HCT116 (cell line): Measurements from ENCODE around the gene PHLDB3.

ENCODE experiments used
- EZH2 ChIP-seq: fragments of 200-600 bp; sonication (generic); IDR thresholded peaks from 2 replicates; pipeline ENCODE4 v1.6.1; 2017; ENCODE audit warnings: antibody characterized with exemption, mixed run types
- SRF ChIP-seq: IDR thresholded peaks from 2 replicates; pipeline ENCODE4 v1.6.1; 2012; ENCODE audit warnings: low read depth
- YY1 ChIP-seq: IDR thresholded peaks from 2 replicates; pipeline ENCODE4 v1.6.1; 2011; ENCODE audit warnings: low read length, low read depth, moderate library complexity, mild to moderate bottlenecking; ENCODE audit not compliant: insufficient replicate concordance; ENCODE audit errors: extremely low read depth
- ZNF274 ChIP-seq: fragments of 200-500 bp; sonication (Bioruptor generic); IDR thresholded peaks from 2 replicates; pipeline ENCODE4 v1.6.1; 2014; ENCODE audit warnings: mild to moderate bottlenecking, low read depth, low read length, inconsistent platforms
- TF ChIP-seq, protein P1 (sequence below), 3 experiments: fragments of 200-600 bp in 1 of 3; sonication (generic) in 1 of 3; IDR thresholded peaks in 2 of 3; conservative IDR thresholded peaks in 1 of 3; 2 replicates each; pipeline ENCODE4 v1.5.1; 2012 to 2017; ENCODE audit warnings: low read depth in 2 of 3, low read length in 2 of 3, antibody characterized with exemption in 1 of 3, borderline replicate concordance in 1 of 3, control low read depth in 1 of 3, mild to moderate bottlenecking in 1 of 3, mixed read lengths in 1 of 3, mixed run types in 1 of 3, moderate library complexity in 1 of 3; ENCODE audit not compliant: insufficient read depth in 1 of 3

- TF ChIP-seq, protein P1, sequence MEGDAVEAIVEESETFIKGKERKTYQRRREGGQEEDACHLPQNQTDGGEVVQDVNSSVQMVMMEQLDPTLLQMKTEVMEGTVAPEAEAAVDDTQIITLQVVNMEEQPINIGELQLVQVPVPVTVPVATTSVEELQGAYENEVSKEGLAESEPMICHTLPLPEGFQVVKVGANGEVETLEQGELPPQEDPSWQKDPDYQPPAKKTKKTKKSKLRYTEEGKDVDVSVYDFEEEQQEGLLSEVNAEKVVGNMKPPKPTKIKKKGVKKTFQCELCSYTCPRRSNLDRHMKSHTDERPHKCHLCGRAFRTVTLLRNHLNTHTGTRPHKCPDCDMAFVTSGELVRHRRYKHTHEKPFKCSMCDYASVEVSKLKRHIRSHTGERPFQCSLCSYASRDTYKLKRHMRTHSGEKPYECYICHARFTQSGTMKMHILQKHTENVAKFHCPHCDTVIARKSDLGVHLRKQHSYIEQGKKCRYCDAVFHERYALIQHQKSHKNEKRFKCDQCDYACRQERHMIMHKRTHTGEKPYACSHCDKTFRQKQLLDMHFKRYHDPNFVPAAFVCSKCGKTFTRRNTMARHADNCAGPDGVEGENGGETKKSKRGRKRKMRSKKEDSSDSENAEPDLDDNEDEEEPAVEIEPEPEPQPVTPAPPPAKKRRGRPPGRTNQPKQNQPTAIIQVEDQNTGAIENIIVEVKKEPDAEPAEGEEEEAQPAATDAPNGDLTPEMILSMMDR (IDR thresholded peaks at IDR 0.05 in 2 of 3, conservative IDR thresholded peaks at IDR 0.05 in 1 of 3; ENCODE audit: borderline replicate concordance in 1 of 3, insufficient read depth in 1 of 3, low read depth in 2 of 3, low read length in 2 of 3): no peak
- TF ChIP-seq SRF (no peak), ZNF274 (no peak), EZH2 (no peak), YY1 (no peak)
Observed at GRCh38 chr19:43488179-43488578, 16.4 kb downstream of the PHLDB3 start.
